ENCODE measurements around the gene CCDC93. TPM values are rescaled to one million over a fixed set of nuclear protein-coding genes. Genes with fewer than 3 reads are reported as not detected.

Gene CCDC93
- total RNA-seq, 6 experiments from 2014 or later: 13.4 to 17.2 (median 14.4) TPM

GRCh38 chr2:117952228-117952627, 61.6 kb downstream of the CCDC93 start:
- Mint-ChIP-seq H3K4me1 (ENCODE audit: low read depth) (peaks cover 36% of the 10 kb centered on the region), H3K9me3 (no peaks in the 10 kb centered on the region), H3K27ac (no peak overlapping the region), H3K27me3 (ENCODE audit: insufficient read depth) (no peaks in the 10 kb centered on the region), H3K36me3 (ENCODE audit: low read depth) (peaks cover 41% of the 10 kb centered on the region), H3K4me3 (no peak overlapping the region)
- no peak for TF ChIP-seq CTCF (IDR thresholded peaks at IDR 0.05)
- no peak for DNase-seq

GRCh38 chr2:117949806-117950205, 64.1 kb downstream of the CCDC93 start:
- Mint-ChIP-seq H3K27me3 (ENCODE audit: insufficient read depth) (no peaks in the 10 kb centered on the region), H3K9me3 (no peaks in the 10 kb centered on the region), H3K36me3 (ENCODE audit: low read depth) (peaks cover 51% of the 10 kb centered on the region), H3K4me3 (no peak overlapping the region), H3K4me1 (ENCODE audit: low read depth) (peaks cover 43% of the 10 kb centered on the region), H3K27ac (no peak overlapping the region)
- DNase-seq: no peak
- TF ChIP-seq CTCF (IDR thresholded peaks at IDR 0.05): no peak

GRCh38 chr2:117948615-117949014, 65.3 kb downstream of the CCDC93 start:
- TF ChIP-seq CTCF (IDR thresholded peaks at IDR 0.05): no peak
- Mint-ChIP-seq H3K4me3 (no peak overlapping the region), H3K27ac (no peak overlapping the region), H3K27me3 (ENCODE audit: insufficient read depth) (no peaks in the 10 kb centered on the region), H3K4me1 (ENCODE audit: low read depth) (peaks cover 55% of the 10 kb centered on the region), H3K36me3 (ENCODE audit: low read depth) (peaks cover 45% of the 10 kb centered on the region), H3K9me3 (no peaks in the 10 kb centered on the region)
- DNase-seq: no peak

GRCh38 chr2:117945296-117945695, 68.6 kb downstream of the CCDC93 start:
- H3K27ac Mint-ChIP-seq: no peak overlapping the region
- H3K27me3 Mint-ChIP-seq (ENCODE audit: insufficient read depth): no peaks in the 10 kb centered on the region
- H3K9me3 Mint-ChIP-seq: no peaks in the 10 kb centered on the region
- TF ChIP-seq CTCF (IDR thresholded peaks at IDR 0.05): no peak
- peaks cover 70% of the 10 kb centered on the region for H3K4me1 Mint-ChIP-seq (ENCODE audit: low read depth)
- H3K4me3 Mint-ChIP-seq: no peak overlapping the region
- DNase-seq: no peak
- peaks cover 39% of the 10 kb centered on the region for H3K36me3 Mint-ChIP-seq (ENCODE audit: low read depth)

- Mint-ChIP-seq H3K4me1 (ENCODE audit: low read depth) (peaks cover 70% of the 10 kb centered on the region), H3K9me3 (no peaks in the 10 kb centered on the region), H3K27ac (no peak overlapping the region), H3K36me3 (ENCODE audit: low read depth) (peaks cover 44% of the 10 kb centered on the region), H3K4me3 (no peak overlapping the region), H3K27me3 (ENCODE audit: insufficient read depth) (no peaks in the 10 kb centered on the region)
- TF ChIP-seq CTCF (IDR thresholded peaks at IDR 0.05): no peak
- no peak for DNase-seq
Measured at GRCh38 chr2:117944816-117945215, 69.1 kb downstream of the CCDC93 start.

Measured in HFFc6 (cell line).